GM12801 (cell line): Measurements from ENCODE around the gene ZRANB3.

ENCODE experiments used
- TF ChIP-seq, protein P1 (sequence below): IDR thresholded peaks from one replicate; pipeline ENCODE4 v1.5.1; 2011; ENCODE audit warnings: control low read depth; ENCODE audit not compliant: insufficient read length; ENCODE audit errors: extremely low read depth

ZRANB3 gene

GRCh38 chr2:135337071-135337470 lies 193.9 kb downstream of the ZRANB3 start:
- TF ChIP-seq, protein P1, sequence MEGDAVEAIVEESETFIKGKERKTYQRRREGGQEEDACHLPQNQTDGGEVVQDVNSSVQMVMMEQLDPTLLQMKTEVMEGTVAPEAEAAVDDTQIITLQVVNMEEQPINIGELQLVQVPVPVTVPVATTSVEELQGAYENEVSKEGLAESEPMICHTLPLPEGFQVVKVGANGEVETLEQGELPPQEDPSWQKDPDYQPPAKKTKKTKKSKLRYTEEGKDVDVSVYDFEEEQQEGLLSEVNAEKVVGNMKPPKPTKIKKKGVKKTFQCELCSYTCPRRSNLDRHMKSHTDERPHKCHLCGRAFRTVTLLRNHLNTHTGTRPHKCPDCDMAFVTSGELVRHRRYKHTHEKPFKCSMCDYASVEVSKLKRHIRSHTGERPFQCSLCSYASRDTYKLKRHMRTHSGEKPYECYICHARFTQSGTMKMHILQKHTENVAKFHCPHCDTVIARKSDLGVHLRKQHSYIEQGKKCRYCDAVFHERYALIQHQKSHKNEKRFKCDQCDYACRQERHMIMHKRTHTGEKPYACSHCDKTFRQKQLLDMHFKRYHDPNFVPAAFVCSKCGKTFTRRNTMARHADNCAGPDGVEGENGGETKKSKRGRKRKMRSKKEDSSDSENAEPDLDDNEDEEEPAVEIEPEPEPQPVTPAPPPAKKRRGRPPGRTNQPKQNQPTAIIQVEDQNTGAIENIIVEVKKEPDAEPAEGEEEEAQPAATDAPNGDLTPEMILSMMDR: no peak

GRCh38 chr2:135335256-135335655 lies 195.8 kb downstream of the ZRANB3 start:
- TF ChIP-seq, protein P1: no peak

DNA sequence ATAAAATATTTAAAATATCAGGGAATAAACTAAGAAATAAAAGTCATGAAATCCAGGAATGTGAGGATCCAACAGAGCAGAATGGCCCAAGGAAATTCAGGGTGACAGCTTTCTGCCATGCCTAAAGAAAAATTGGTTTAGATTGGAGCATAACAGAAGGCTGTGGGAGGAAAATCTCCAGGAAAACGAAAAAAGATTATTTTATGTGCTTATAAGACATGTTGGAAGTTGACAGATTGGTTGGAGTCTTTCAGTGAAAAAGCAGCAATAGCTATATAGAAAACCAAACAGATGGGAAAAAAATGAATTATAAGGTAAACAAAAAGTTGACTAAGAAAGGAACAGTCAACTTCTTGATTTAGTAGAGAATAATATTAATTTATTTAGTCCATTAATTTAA lies 203.9 kb downstream of the ZRANB3 start:
- TF ChIP-seq, protein P1: no peak

- TF ChIP-seq, protein P1: no peak
These were observed 210.3 kb downstream of the ZRANB3 start for GRCh38 chr2:135320465-135321355.

- TF ChIP-seq, protein P1: no peak
These were observed 212.2 kb downstream of the ZRANB3 start for GRCh38 chr2:135318808-135319207.

DNA sequence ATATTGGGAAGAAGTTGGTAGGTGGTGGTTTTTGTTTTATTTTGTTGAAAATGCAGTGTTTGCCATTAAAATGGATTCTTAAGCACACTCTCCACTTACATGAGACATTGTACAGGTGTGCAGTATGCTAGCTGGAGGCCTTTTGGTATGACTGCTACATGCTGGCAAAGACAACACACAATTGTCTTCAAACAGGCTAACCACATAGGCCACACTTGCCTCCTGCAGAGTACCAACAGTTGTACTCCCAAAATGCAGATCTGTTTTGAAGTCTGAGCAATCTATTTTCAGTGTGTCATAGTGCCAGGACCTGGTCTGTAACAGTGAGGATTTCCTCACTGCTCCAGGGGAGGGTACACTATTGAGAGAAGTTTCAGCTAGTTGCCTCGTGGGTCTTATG lies 213.6 kb downstream of the ZRANB3 start:
- TF ChIP-seq, protein P1: no peak

DNA sequence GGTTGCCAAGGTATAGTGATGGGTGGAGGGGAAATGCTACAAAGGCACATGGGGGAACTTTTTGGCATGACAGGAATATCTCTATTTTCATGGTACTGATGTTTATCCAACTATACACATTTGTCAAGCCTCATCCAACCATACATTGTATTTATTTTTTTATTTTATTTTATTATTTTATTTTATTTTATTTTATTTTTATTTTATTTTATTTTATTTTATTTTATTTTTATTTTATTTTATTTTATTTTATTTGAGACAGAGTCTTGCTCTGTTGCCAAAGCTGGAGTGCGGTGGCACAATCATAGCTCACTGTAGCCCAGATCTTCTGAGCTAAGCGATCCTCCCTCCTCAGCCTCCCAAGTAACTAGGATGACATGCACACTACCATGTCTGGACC lies 219.1 kb downstream of the ZRANB3 start:
- TF ChIP-seq, protein P1: no peak
